Suprapubic skin (tissue), 4 donors: ENCODE results near the gene NUDT21.

Experiments used
- POLR2A ChIP-seq, 2 donors: fragments of 450-650 bp; IDR thresholded peaks; one replicate each; pipeline ENCODE4 v1.6.1; 2017; ENCODE audit warnings: antibody characterized with exemption in 2 of 2, mild to moderate bottlenecking in 2 of 2, moderate library complexity in 2 of 2
- POLR2AphosphoS5 ChIP-seq, 3 donors: sonication (generic); formaldehyde crosslinking; IDR thresholded peaks; one replicate each; pipeline ENCODE4 v1.6.1; 2017; ENCODE audit warnings: antibody characterized with exemption in 3 of 3
- TF ChIP-seq, protein P1 (sequence below), 2 donors: fragments of 200-600 bp in 1 of 2; fragments of 450-650 bp in 1 of 2; sonication (generic) in 1 of 2; IDR thresholded peaks; one replicate each; pipeline ENCODE4 v1.5.1; 2016 to 2019; ENCODE audit warnings: antibody characterized with exemption in 2 of 2, mild to moderate bottlenecking in 1 of 2, moderate library complexity in 1 of 2

DNA sequence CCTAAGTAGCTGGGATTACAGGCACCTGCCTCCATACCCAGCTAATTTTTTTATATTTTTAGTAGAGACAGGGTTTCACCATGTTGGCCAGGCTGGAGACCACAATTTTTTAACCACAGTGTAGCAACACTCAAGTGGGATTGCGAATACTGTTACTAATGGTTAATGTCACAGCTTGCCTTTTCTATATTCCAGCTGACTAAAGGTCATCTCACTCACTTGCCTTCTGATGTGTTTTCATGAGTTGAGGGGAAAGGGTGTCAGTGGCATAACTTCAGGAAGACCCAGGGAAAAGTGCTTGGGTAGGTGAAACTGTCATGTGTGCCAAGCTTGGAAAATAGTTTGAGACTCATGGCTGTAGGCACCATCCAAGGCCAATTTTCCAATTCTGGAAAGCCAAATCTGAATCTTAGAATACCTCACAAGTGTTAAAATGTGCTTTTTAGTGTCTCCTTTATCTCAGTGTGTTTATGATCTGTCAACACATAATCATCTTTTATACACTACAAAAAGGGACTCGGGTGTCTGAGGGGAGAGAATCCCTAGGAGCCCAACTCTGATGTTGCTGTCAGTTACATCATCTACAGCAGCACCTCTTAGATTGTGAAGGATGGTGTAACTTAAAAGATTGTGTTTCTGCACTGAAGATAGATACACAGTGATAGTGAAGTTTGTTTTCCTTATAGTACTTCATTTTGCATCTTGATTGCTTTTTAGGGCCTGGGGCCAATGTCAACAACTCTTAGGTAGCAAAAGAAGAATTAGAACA, 27.3 kb upstream of the NUDT21 start:
- TF ChIP-seq POLR2AphosphoS5 (IDR thresholded peaks at IDR 0.05) (no peak), POLR2A (IDR thresholded peaks at IDR 0.05) (no peak)
- TF ChIP-seq, protein P1, sequence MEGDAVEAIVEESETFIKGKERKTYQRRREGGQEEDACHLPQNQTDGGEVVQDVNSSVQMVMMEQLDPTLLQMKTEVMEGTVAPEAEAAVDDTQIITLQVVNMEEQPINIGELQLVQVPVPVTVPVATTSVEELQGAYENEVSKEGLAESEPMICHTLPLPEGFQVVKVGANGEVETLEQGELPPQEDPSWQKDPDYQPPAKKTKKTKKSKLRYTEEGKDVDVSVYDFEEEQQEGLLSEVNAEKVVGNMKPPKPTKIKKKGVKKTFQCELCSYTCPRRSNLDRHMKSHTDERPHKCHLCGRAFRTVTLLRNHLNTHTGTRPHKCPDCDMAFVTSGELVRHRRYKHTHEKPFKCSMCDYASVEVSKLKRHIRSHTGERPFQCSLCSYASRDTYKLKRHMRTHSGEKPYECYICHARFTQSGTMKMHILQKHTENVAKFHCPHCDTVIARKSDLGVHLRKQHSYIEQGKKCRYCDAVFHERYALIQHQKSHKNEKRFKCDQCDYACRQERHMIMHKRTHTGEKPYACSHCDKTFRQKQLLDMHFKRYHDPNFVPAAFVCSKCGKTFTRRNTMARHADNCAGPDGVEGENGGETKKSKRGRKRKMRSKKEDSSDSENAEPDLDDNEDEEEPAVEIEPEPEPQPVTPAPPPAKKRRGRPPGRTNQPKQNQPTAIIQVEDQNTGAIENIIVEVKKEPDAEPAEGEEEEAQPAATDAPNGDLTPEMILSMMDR (IDR thresholded peaks at IDR 0.05): no peak
